Measurements from ENCODE around the gene KIF18B.

KIF18B gene

GRCh38 chr17:44933824-44934744 is 13.5 kb downstream of the KIF18B start:
- DNase-seq: no peak

GRCh38 chr17:44932787-44933097 is 14.8 kb downstream of the KIF18B start:
- DNase-seq: no peak

- no peak for DNase-seq
Observed at GRCh38 chr17:44932096-44932786, 15.3 kb downstream of the KIF18B start.

GRCh38 chr17:44931376-44931775 is 16.2 kb downstream of the KIF18B start:
- DNase-seq: no peak

DNA sequence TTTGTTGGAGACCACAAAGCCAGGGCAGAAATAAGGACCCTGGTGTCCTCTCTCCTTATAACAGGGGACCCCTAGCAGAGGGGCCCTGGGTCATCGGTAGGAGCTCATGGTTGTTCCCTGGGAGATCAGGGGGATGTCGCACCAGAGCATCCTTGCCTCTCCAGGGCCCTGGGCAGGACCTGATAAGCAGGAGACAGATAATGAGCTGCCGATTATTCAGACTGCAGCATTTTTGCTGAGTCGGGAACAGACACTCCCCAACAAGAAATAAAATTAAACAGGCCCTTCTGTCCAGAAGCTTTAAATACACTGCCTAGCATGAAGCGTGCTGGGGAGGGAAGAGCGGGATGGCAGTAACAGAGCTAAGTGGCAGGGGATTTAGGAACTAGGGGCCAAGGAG is 16.9 kb downstream of the KIF18B start:
- DNase-seq: no peak

DNA sequence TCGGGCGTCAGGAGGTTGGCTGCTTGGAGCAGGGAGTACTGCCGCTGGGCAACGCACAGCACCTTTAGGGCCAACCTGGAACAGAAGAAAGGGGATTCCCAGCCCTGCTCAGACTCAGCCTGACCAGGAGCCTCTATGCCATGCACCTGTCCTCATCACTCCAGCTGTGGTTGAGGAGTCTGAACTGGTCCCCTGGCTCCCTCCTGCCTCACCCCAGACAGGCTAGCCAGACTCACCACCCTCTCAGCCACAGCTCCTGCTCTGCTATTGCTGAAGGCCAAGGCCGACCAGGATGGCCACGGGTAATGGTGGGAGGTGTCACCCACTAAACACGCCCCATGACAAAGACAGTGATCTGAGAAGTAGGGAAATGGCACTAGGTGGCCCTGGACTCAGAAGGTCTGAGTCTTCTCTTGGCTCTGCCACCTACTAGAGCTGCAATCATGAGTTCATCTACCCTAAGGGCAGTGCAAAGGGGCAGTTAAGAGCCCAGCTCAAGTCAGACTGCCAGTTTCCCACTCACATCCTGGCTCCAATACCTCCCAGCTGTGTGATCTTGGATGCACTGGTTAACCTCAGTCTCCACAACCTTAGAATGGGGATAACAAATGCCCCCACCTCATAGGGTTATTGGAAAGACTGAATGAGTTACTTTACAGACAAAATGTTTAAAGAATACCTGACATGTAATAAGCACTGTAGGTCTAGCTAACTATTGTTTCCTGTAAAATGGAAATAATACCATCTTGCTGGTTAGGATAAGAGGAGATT is 18.4 kb downstream of the KIF18B start:
- no peak for DNase-seq

GRCh38 chr17:44928136-44928535 is 19.4 kb downstream of the KIF18B start:
- no peak for DNase-seq

DNA sequence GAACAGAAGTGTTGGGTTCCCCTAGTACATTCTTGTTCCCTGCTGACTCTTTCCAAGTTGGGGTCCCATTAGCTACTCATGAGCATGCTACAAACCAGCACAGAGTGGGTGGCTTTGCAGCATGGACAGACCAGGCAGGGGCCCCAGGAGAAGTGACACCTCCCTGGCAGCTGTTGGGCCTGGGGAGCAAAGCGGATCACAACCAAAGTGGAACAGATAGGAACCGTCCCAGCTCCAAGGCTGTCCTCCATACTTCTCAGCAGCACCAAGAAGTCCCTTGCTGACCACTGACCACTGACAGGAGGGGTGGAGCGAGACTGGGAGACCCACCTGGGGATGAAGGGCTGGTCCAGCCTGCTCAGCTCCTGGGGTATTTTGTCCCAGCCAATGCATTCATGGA is 19.9 kb downstream of the KIF18B start:
- no peak for DNase-seq

- no peak for DNase-seq
Observed at GRCh38 chr17:44926821-44927525, 20.6 kb downstream of the KIF18B start.

DNA sequence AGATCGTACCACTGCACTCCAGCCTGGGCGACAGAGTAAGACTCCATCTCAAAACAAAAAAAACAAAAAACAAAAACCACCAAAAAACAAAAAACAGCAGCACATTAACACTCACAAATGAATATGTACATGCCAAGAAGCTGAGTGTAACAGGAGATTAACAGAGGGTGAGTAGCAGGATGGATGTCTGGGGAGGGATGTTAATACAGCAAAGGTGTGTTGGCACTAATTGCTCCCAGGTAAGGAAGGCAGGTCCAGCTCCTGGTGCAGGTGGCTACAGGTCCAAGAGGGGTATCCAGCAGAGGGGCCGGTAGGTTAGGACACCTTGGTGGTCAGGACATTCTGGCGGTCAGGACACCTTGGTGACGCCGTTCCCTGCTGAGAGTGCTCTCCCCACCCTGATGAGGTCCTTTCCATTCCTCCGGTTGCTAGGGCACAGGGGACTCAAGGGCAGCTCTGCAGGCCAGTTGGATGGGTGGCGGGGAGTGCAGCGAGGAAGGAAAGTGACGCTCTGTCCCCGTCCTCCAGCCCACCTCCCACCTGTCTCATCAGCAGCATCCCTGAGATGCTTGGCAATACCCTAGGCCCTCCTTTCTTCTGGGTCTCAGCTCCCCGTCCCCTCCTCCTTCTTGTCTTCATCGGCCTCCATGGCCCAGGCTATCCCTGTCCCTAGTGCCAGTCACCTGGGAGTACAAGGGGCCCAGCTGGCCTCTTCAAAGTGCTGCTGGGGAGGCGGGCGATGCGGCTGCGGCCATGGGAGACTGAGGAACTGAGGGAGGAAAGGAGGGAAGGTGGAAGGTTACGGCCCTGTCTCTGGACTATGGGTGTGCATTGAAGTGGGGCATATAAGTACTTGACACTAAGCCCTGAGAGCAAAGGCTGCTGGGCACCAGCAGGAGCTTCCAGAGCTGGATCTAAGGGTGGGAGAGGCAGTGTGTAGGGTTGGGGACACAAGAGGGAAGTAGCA is 21.6 kb downstream of the KIF18B start:
- no peak for DNase-seq

DNA sequence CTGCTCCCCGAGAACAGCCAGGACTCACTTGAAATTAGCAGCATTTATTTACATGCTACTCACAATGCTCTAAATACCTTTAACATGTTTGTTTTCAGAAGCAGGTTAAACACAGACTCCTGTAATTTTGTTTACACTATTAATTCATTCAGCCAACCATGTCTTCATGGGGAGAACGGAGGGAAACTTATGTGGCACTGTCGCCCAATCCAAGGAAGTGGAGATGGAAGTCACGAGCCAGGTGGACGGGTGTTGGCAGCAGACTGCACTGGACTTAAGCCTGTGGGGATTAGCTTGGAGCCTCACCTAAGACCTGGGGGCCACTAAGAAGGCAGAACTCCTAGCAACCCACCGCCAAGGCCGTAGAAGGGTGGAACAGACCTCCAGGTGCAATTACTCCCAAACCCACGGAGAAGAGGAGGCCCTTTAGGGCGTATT is 23.4 kb downstream of the KIF18B start:
- DNase-seq: no peak

GRCh38 chr17:44922746-44923470 is 24.7 kb downstream of the KIF18B start:
- no peak for DNase-seq

DNA sequence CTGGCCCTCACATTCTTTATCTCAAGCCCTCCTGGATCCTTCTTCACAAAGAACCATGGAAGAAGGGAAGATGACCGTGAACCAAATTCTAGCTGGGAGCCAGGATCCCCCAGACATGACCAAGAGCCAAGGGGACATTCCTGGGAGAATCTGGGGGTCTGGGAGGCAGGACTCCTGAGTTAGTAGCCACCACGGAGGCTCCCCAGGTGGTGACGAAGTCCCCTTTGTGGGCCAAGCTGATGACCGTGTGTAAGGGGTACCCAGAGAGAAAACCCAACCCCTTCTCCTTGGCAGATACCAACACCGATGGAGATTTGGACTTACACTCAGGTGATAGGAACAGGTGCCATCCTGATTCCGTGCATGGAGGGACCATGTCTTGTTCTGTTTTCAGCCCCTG is 25.4 kb downstream of the KIF18B start:
- no peak for DNase-seq

GRCh38 chr17:44921122-44921882 is 26.3 kb downstream of the KIF18B start:
- no peak for DNase-seq

- DNase-seq: no peak
Observed at GRCh38 chr17:44920565-44920940, 27.0 kb downstream of the KIF18B start.

- DNase-seq: peak; percentile 56
Observed at GRCh38 chr17:44919885-44920564, 27.5 kb downstream of the KIF18B start.

GRCh38 chr17:44919411-44919810 is 28.2 kb downstream of the KIF18B start:
- DNase-seq: no peak

GRCh38 chr17:44918006-44918405 is 29.6 kb downstream of the KIF18B start:
- DNase-seq: no peak

GRCh38 chr17:44917456-44917855 is 30.1 kb downstream of the KIF18B start:
- DNase-seq: no peak

All from activated CD4-positive, CD25-positive, alpha-beta regulatory T cell treated with anti-CD3 and anti-CD28 coated beads, Interleukin-2, amount 50 U/mL, for 72 hours (primary cell).